HG03280 (cell line): ENCODE data around the gene COQ4.

ENCODE experiments used
- ATAC-seq: cut with Tn5 transposase; IDR thresholded peaks from one replicate; pipeline ENCODE4 v1.9.1; 2021; ENCODE audit warnings: mild to moderate bottlenecking, moderate library complexity; ENCODE audit not compliant: unreplicated experiment

The COQ4 gene

GRCh38 chr9:128340691-128341434 is 18.2 kb downstream of the COQ4 start:
- peak; percentile 20 for ATAC-seq

- ATAC-seq, result no peak
These were observed 18.8 kb downstream of the COQ4 start for GRCh38 chr9:128341435-128341849.

- ATAC-seq, result no peak
These were observed 20.5 kb downstream of the COQ4 start for GRCh38 chr9:128342971-128343680.

- ATAC-seq, result no peak
These were observed 21.2 kb downstream of the COQ4 start for GRCh38 chr9:128343855-128344254.

GRCh38 chr9:128344931-128345605 is 22.4 kb downstream of the COQ4 start:
- ATAC-seq, result no peak

- no peak for ATAC-seq
These were observed 26.5 kb downstream of the COQ4 start for GRCh38 chr9:128349125-128349524.

GRCh38 chr9:128349772-128350171 is 27.1 kb downstream of the COQ4 start:
- ATAC-seq, result no peak

GRCh38 chr9:128355451-128355850 is 32.8 kb downstream of the COQ4 start:
- no peak for ATAC-seq

GRCh38 chr9:128358090-128358489 is 35.5 kb downstream of the COQ4 start:
- no peak for ATAC-seq

- no peak for ATAC-seq
These were observed 36.2 kb downstream of the COQ4 start for GRCh38 chr9:128358861-128359260.

GRCh38 chr9:128360826-128361225 is 38.2 kb downstream of the COQ4 start:
- no peak for ATAC-seq

GRCh38 chr9:128361296-128361985 is 38.8 kb downstream of the COQ4 start:
- ATAC-seq, result no peak

- peak; percentile 65 for ATAC-seq
These were observed 39.5 kb downstream of the COQ4 start for GRCh38 chr9:128361986-128362646.

- no peak for ATAC-seq
These were observed 40.1 kb downstream of the COQ4 start for GRCh38 chr9:128362774-128363173.

- no peak for ATAC-seq
These were observed 42.9 kb downstream of the COQ4 start for GRCh38 chr9:128365525-128365924.

- ATAC-seq, result no peak
These were observed 46.5 kb downstream of the COQ4 start for GRCh38 chr9:128369024-128369706.

GRCh38 chr9:128370367-128370751 is 47.7 kb downstream of the COQ4 start:
- no peak for ATAC-seq

- peak; percentile 96 for ATAC-seq
These were observed 48.4 kb downstream of the COQ4 start, which contains the start of gene URM1 for GRCh38 chr9:128370752-128371629. Gene URM1 (plus strand): TSS chr9:128371374. CDS start chr9:128371381, 7 bp downstream.

GRCh38 chr9:128371630-128372117 is 49.0 kb downstream of the COQ4 start:
- no peak for ATAC-seq
